ENCODE measurements around the gene LGI2. TPM values are rescaled to one million over a fixed set of nuclear protein-coding genes. Genes with fewer than 3 reads are reported as not detected.

Gene LGI2
- total and polyA plus RNA-seq, 2 of the 8 experiments (the other 6 are each of a cell fraction or from before 2014, with no cell fraction given) = 2.3 to 4.0 TPM

- H3K79me1 ChIP-seq (ENCODE audit: low read depth, low read length) = no peaks in the 10 kb centered on the region
- DNase-seq (ENCODE audit: low read depth in 1 of 2, low spot score in 2 of 2) (no peak), FAIRE-seq (no peak)
- 0 out of 2 replicates have a peak overlapping the region, but pooled peaks have one; percentile 61 for H2AK5ac ChIP-seq (ENCODE audit: low read depth, low read length)
- WGBS, 2 experiments (ENCODE audit: extremely low coverage in 1 of 2, insufficient coverage in 1 of 2, insufficient read length in 1 of 2, insufficient replicate concordance in 2 of 2, low coverage in 1 of 2, low lambda C conversion rate in 2 of 2, missing lambda C conversion rate in 1 of 2) = 83% methylated on average over 2 of the region's 2 CpGs; no CpG with 5 or more reads in 1 of the 2 experiments
- ChIA-PET CTCF (ENCODE audit: partially characterized antibody) (interaction anchor here (0.9 to 5.9 kb wide), 8 partner anchors 10 to 610 kb away, joined by 3 to 50 read pairs (median 4); partner anchors contain the start of gene CCDC149), POLR2A (ENCODE audit: partially characterized antibody) (interaction anchor here (0.7 to 1.5 kb wide), 3 partner anchors 8 to 17 kb away, joined by 3 to 5 read pairs (median 3); no protein-coding TSS in a partner anchor)
- no peak overlapping the region for H3K18ac ChIP-seq (ENCODE audit: extremely low read depth, low read length)
- H2AFZ ChIP-seq (ENCODE audit: low read length) = no peak overlapping the region
- H3K9me3 ChIP-seq (ENCODE audit: insufficient read depth in 2 of 2, low read depth in 1 of 2, low read length in 1 of 2) = no peaks in the 10 kb centered on the region
- peaks cover 9 to 34% (median 31%) of the 10 kb centered on the region in 4 experiments for H3K27me3 ChIP-seq (replicated peaks in 1 of 4; ENCODE audit: control insufficient read depth in 3 of 4, extremely low read depth in 1 of 4, insufficient read depth in 3 of 4, low read length in 3 of 4)
- H4K8ac ChIP-seq (ENCODE audit: extremely low read depth, insufficient read depth, low read length) = no peak overlapping the region
- H3K23me2 ChIP-seq (ENCODE audit: low read depth, low read length) = peaks cover 10% of the 10 kb centered on the region; the same call in 1 of the 2 replicates
- no peak overlapping the region for H2BK15ac ChIP-seq (ENCODE audit: low read length)
- H3K56ac ChIP-seq (replicated peaks; ENCODE audit: insufficient read length, low read depth, low read length) = no peak overlapping the region
- H3K36me3 ChIP-seq (ENCODE audit: control insufficient read depth in 2 of 4, insufficient read depth in 4 of 4, low read length in 3 of 4) = no peaks in the 10 kb centered on the region
- no peak overlapping the region for H3K4me3 ChIP-seq (ENCODE audit: extremely low read depth in 1 of 4, insufficient read depth in 2 of 4, low read depth in 3 of 4, low read length in 4 of 4)
- H3K27ac ChIP-seq (ENCODE audit: low read depth, low read length) = no peak overlapping the region
- no peak overlapping the region for H2BK5ac ChIP-seq (ENCODE audit: low read depth, low read length)
- H4K5ac ChIP-seq (ENCODE audit: insufficient read length, low read depth, low read length) = no peak overlapping the region
- no peak overlapping the region for H3K9ac ChIP-seq (replicated peaks in 1 of 4; ENCODE audit: extremely low read depth in 1 of 4, low read depth in 3 of 4, low read length in 3 of 4)
- no peak overlapping the region for H3K23ac ChIP-seq (ENCODE audit: insufficient read length)
- H3K4me2 ChIP-seq (ENCODE audit: insufficient read depth in 1 of 2, low read depth in 2 of 2, low read length in 2 of 2) = peak overlapping the region in 1 of 2 experiments; percentile 77; a peak in 1 of 4 replicates
- H3K4me1 ChIP-seq (replicated peaks in 1 of 4; ENCODE audit: control insufficient read depth in 3 of 4, insufficient read depth in 4 of 4, low read length in 3 of 4) = peaks cover 11 to 14% (median 11%) of the 10 kb centered on the region in 4 experiments
- H3K79me2 ChIP-seq (ENCODE audit: control insufficient read depth in 1 of 2, insufficient read depth in 2 of 2, low read length in 2 of 2) = no peaks in the 10 kb centered on the region
- no peak overlapping the region for H3K14ac ChIP-seq (ENCODE audit: insufficient read length)
- H2BK120ac ChIP-seq (replicated peaks; ENCODE audit: low read depth, low read length) = no peak overlapping the region
- H2BK20ac ChIP-seq (ENCODE audit: low read length) = no peak overlapping the region
- H4K20me1 ChIP-seq (replicated peaks in 1 of 2; ENCODE audit: control insufficient read depth in 1 of 2, insufficient read depth in 2 of 2, low read length in 2 of 2) = peaks cover 0 to 3% of the 10 kb centered on the region in 2 experiments
- H3K4ac ChIP-seq (replicated peaks; ENCODE audit: insufficient read length, low read depth, low read length) = no peak overlapping the region
- 0 out of 2 replicates have a peak overlapping the region, but pooled peaks have one; percentile 50 for H2BK12ac ChIP-seq (ENCODE audit: low read depth, low read length)
- TF ChIP-seq TAF7 (optimal IDR thresholded peaks at IDR 0.05; ENCODE audit: borderline replicate concordance, low read depth, low read length) (no peak), RAD21 (IDR thresholded peaks at IDR 0.05 in 1 of 2, conservative IDR thresholded peaks at IDR 0.05 in 1 of 2; ENCODE audit: low read depth in 2 of 2, low read length in 2 of 2) (peak in 1 of 2 experiments; percentile 9; a peak in 1 of 4 replicates)
- no peak overlapping the region for H4K91ac ChIP-seq (replicated peaks; ENCODE audit: insufficient read length, low read length)
Observed at GRCh38 chr4:25032126-25032525, 1.4 kb upstream of the LGI2 start.

Data from H1 (cell line).